HepG2 (cell line): ENCODE measurements around the gene U2AF2. TPM values are rescaled to one million over a fixed set of nuclear protein-coding genes. Genes with fewer than 3 reads are reported as not detected.

Source experiments
- ATF5 ChIP-seq: sonication (generic); formaldehyde crosslinking; IDR thresholded peaks from 2 replicates; pipeline ENCODE4 v1.4.0; 2020; ENCODE audit warnings: mild to moderate bottlenecking, low read depth, missing genetic modification reagents
- CREB3 ChIP-seq: sonication (generic); formaldehyde crosslinking; IDR thresholded peaks from 2 replicates; pipeline ENCODE4 v1.5.0; 2020; ENCODE audit warnings: missing genetic modification reagents
- DPF2 ChIP-seq: sonication (generic); formaldehyde crosslinking; IDR thresholded peaks from 2 replicates; pipeline ENCODE4 v1.4.0; 2020; ENCODE audit warnings: mild to moderate bottlenecking, low read depth, missing genetic modification reagents, borderline replicate concordance
- EHMT2 ChIP-seq: fragments of 200-600 bp; sonication (generic); IDR thresholded peaks from 2 replicates; pipeline ENCODE4 v1.7.0; 2017; ENCODE audit warnings: antibody characterized with exemption, low read depth, low read length, borderline replicate concordance
- HNRNPK ChIP-seq: fragments of 200-400 bp; formaldehyde crosslinking; IDR thresholded peaks from 2 replicates; pipeline ENCODE4 v1.6.1; 2018; ENCODE audit warnings: low read length, low read depth, moderate library complexity, mild to moderate bottlenecking; ENCODE audit not compliant: poor library complexity, severe bottlenecking
- KIAA2018 ChIP-seq: sonication (generic); formaldehyde crosslinking; IDR thresholded peaks from 2 replicates; pipeline ENCODE4 v1.5.0; 2020; ENCODE audit warnings: mild to moderate bottlenecking, missing genetic modification reagents, borderline replicate concordance
- LBX2 ChIP-seq: sonication (generic); formaldehyde crosslinking; IDR thresholded peaks from 2 replicates; pipeline ENCODE4 v1.5.0; 2020; ENCODE audit warnings: missing genetic modification reagents, mild to moderate bottlenecking, borderline replicate concordance
- MEIS1 ChIP-seq: sonication (generic); formaldehyde crosslinking; IDR thresholded peaks from 2 replicates; pipeline ENCODE4 v1.9.0; 2021; ENCODE audit warnings: mild to moderate bottlenecking, missing genetic modification reagents, moderate library complexity, borderline replicate concordance
- SNAPC4 ChIP-seq: sonication (generic); formaldehyde crosslinking; IDR thresholded peaks from 2 replicates; pipeline ENCODE4 v1.4.0; 2020; ENCODE audit warnings: mild to moderate bottlenecking, missing genetic modification reagents
- ZNF33A ChIP-seq: sonication (generic); formaldehyde crosslinking; IDR thresholded peaks from 2 replicates; pipeline ENCODE4 v1.5.1; 2020; ENCODE audit warnings: missing genetic modification reagents, mild to moderate bottlenecking, moderate library complexity, borderline replicate concordance
- ZNF839 ChIP-seq: sonication (generic); formaldehyde crosslinking; IDR thresholded peaks from 2 replicates; pipeline ENCODE4 v1.4.0; 2020; ENCODE audit warnings: missing genetic modification reagents, mild to moderate bottlenecking, borderline replicate concordance
- polyA plus RNA-seq, 8 experiments: library from polyadenylated mRNA; depleted of rRNA in 3 of 8; stranded (reverse) in 7 of 8; unstranded in 1 of 8; fragments of >200 nt; fragmentation: Illumina TruSeq in 4 of 8; extraction: Trizol in 4 of 8; gene quantifications; 2 replicates each; pipeline versions ENCODE4 v1.2.1 to v1.2.3, GENCODE V29; 2011 to 2016; ENCODE audit warnings: low read depth in 4 of 8, missing spikeins in 1 of 8, mixed read lengths in 1 of 8; ENCODE audit not compliant: insufficient read depth in 1 of 8
- total RNA-seq, 5 experiments: library from RNA; depleted of rRNA; stranded (reverse); fragments of >200 nt; fragmentation: Illumina TruSeq; extraction: Trizol; gene quantifications; 2 replicates each; pipeline ENCODE4 v1.2.3, GENCODE V29; 2016; ENCODE audit warnings: low read depth in 1 of 5

The U2AF2 gene
- total and polyA plus RNA-seq, 2 of the 13 experiments (the other 11 are each of a cell fraction or from before 2014, with no cell fraction given), result 84.3 to 124 TPM

GRCh38 chr19:55654868-55655647, at the start of gene U2AF2 (continued):
- TF ChIP-seq KIAA2018 (CRISPR knock-in tag) (no peak), MEIS1 (CRISPR knock-in tag) (no peak), DPF2 (no peak), LBX2 (CRISPR knock-in tag) (peak; percentile 88; the same call in 1 of the 2 replicates), EHMT2 (no peak), HNRNPK (peak; percentile 94), ZNF839 (CRISPR knock-in tag) (no peak), SNAPC4 (CRISPR knock-in tag) (no peak), ATF5 (CRISPR knock-in tag) (no peak), ZNF33A (CRISPR knock-in tag) (no peak), CREB3 (CRISPR knock-in tag) (peak; percentile 65; the same call in 1 of the 2 replicates)
